ENCODE measurements around the gene NR6A1.
"Not testable (repeated sequence)": the region's sequence is repeated elsewhere in the genome, so short reads cannot be mapped to it uniquely, and the experiment has no call there.

The NR6A1 gene

GRCh38 chr9:124759327-124759726, 11.8 kb downstream of the NR6A1 start:
- DNase-seq (ENCODE audit: low spot score): no peak

DNA sequence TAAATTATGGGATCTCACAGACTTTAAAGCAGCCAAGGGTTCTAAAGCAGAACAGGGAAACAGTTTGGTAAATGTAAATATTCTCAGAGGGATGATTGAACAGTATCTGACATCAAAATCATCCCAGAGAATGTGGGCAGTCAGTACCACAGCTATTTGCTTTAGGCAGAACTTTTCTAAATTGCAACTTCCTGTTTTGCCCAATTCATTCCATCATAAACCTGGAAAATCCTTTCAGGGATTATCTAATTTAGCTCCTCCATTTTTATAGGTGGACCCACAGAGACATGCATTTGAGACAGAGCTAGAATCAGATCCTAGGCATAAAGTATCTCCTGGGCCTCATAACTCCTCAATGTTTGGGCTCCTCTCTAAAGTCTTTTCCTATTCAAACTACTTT, 12.4 kb downstream of the NR6A1 start:
- no peak for DNase-seq (ENCODE audit: low spot score)

DNA sequence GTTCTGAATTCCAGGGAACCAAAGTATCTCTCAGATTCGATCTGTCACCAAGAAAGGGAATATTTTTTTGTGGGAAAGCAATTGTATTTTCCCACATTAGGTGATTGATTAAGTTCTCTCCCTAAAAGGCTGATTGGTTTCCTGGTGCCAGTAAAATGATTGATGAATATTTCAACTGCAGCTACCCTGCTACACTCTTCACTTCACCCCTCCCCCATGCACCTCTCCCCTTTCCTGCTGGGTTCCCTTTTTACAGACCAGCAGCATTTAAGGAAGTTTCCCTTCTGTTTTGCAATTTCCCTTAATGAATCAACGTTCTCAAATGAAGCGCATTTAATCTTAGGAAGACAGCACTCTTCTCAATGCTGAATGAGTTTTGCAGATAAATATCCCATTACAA, 13.1 kb downstream of the NR6A1 start:
- no peak for DNase-seq (ENCODE audit: low spot score)

- DNase-seq (ENCODE audit: low spot score): no peak
These were observed 13.5 kb downstream of the NR6A1 start for GRCh38 chr9:124757616-124758015.

DNA sequence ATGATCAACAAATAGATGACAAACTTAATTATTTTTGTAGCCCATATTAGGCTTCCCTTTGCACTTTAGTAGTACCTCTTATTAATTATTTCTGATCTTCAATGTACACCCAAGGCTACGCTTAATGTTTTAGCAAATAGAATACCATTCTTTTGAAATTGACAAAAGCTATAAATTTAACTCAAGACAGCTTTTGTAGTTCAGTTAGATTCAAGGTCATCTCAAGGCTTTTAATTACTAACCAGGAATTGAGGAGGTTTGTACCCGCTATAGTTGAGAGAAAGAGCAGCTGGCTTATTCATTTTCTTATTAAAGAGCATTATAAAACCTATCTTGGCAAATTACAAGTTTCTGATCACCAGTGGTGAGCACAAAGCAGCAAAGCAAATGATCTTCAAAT, 15.1 kb downstream of the NR6A1 start:
- DNase-seq (ENCODE audit: low spot score): no peak

- no peak for DNase-seq (ENCODE audit: low spot score)
These were observed 16.1 kb downstream of the NR6A1 start for GRCh38 chr9:124755061-124755460.

GRCh38 chr9:124754289-124754688, 16.8 kb downstream of the NR6A1 start:
- DNase-seq (ENCODE audit: low spot score): no peak

DNA sequence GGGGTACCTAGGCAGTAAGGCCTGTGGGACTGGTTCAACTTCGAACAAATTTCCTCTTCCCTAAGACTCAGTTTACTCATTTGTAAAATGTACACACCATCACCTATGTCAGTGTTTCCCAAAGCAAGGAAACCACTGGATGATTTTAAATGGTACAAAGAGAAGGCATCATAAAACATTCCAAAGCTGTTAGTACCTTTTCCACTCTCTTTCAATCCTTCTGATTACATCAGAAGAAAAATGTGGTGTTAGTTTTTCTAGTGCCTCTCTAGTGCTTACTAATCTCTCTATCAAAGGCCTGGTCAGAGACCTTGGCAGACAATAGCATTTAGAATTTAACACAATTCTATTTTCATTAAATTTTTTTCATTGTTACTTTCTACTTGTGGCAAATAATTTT, 18.1 kb downstream of the NR6A1 start:
- peak; percentile 64 for DNase-seq (ENCODE audit: low spot score)

- no peak for DNase-seq (ENCODE audit: low spot score)
These were observed 21.3 kb downstream of the NR6A1 start for GRCh38 chr9:124749781-124750180.

DNA sequence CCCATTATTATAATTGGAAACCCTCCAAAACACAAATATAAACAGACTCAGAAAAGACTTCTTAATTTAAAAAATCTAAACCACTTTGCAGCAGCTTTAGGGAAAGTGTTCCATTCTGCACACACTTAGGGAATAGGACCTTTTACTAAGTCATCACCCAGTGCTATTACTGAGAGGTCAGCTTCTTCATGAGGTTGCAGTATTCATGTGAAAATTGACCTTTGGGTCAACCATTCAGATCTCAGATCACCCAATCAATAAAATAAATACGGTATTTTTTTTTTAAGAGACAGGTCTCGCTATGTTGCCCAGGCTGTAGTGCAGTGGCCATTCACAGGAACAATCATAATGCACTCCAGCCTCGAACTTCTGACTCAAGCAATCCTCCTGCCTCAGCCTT, 21.8 kb downstream of the NR6A1 start:
- no peak for DNase-seq (ENCODE audit: low spot score)

- DNase-seq (ENCODE audit: low spot score): peak; percentile 43
These were observed 24.0 kb downstream of the NR6A1 start for GRCh38 chr9:124747065-124747464.

DNA sequence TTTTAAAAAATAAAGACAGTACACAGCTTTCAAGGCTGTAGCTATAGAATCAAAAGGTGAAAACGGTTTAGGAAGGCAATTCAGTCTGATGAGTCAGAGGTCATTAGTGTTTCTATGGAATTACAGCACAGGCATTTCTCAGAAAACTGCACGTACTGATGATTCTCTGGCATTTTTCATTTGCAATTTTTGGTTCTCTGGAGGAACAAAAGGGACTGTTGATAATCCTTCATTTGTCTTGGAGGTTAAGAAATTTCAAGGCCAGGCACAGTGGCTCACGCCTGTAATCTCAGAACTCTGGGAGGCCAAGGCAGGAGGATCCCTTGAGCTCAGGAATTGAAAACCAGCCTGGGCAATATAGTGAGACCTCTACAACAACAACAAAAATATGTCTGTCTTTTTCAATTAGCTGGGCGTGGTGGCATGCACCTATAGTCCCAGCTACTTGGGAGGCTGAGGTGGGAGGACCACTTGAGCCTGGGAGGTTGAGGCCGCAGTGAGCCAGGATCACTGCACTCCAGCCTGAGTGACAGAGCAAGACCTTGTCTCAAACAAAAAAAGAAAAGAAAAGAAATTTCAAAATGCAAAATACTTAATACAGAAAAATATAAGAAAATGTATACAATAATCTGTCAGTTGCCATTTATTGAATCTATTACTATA, 27.3 kb downstream of the NR6A1 start:
- DNase-seq (ENCODE audit: low spot score): peak; percentile 46

GRCh38 chr9:124742940-124743339, 28.2 kb downstream of the NR6A1 start:
- no peak for DNase-seq (ENCODE audit: low spot score)

GRCh38 chr9:124741662-124742061, 29.4 kb downstream of the NR6A1 start:
- DNase-seq (ENCODE audit: low spot score): no peak

DNA sequence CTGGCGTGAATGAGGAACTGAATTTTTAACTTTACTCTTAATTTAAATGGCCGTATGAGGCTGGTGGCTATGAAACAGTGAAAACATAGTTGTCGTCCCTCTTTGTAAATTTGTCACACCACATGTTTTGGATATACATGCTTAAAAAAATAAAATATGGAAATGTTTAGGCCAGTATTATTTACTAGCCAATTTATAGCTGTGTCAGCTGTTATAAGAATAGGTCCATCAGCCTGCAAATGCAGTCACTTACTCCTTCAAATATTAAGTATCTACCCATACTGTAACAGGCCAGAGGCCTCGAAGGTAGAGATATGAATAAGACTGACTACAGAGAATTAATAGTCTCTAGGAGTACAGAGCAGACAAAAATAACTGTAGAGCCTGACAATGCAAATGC, 30.0 kb downstream of the NR6A1 start:
- DNase-seq (ENCODE audit: low spot score): no peak

DNA sequence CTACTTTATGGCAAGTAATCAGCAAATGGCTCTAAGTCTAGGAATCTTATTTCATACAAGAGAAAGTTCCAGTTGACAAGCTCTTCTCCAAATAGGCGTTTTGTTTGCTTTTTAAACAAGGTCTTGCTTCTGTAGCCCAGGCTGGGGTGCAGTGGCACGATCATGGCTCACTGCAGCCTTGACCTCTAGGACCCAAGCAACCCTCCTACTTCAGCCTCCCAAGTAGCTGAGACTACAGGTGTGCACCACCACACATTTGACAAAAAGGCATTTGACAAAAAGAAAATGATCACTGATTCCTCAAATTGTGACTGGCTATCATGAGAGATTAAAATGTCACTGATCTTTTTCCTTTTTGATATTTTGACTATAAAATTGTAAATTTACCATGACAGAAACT, 31.8 kb downstream of the NR6A1 start:
- no peak for DNase-seq (ENCODE audit: low spot score)

GRCh38 chr9:124738075-124738474, 33.0 kb downstream of the NR6A1 start:
- not testable (repeated sequence) for DNase-seq (ENCODE audit: low spot score)

DNA sequence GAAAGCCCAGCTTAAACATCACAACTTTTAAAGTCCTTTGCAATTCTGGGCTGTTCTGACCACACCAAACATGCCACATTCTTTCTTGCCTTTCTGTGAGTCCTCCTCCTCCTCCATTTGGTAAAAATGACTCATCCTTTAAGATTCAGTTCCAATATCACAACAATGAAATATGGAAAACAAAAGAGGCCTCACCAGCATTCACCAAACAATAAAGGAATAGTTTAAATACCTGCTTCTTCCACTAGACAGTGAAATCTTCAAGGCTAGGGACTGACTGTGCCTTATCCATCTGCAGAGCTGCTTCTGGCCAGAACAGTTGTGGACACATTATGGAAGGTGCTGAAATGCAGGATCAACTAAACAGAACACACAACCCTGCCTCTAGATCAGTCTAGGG, 36.0 kb downstream of the NR6A1 start:
- DNase-seq (ENCODE audit: low spot score): peak; percentile 56

DNA sequence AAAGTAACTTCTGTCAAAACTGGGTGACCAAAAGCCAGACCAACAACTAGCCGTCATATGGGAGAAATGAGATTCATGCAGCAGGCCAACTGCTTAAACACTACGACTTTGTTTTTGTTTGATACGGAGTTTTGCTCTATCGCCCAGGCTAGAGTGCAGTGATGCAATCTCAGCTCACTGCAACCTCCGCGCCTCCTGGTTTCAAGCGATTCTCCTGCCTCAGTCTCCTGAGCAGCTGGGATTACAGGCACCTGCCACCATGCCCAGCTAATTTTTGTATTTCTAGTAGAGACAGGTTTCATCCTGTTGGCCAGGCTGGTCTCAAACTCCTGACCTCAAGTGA, 36.4 kb downstream of the NR6A1 start:
- peak; percentile 18 for DNase-seq (ENCODE audit: low spot score)

DNA sequence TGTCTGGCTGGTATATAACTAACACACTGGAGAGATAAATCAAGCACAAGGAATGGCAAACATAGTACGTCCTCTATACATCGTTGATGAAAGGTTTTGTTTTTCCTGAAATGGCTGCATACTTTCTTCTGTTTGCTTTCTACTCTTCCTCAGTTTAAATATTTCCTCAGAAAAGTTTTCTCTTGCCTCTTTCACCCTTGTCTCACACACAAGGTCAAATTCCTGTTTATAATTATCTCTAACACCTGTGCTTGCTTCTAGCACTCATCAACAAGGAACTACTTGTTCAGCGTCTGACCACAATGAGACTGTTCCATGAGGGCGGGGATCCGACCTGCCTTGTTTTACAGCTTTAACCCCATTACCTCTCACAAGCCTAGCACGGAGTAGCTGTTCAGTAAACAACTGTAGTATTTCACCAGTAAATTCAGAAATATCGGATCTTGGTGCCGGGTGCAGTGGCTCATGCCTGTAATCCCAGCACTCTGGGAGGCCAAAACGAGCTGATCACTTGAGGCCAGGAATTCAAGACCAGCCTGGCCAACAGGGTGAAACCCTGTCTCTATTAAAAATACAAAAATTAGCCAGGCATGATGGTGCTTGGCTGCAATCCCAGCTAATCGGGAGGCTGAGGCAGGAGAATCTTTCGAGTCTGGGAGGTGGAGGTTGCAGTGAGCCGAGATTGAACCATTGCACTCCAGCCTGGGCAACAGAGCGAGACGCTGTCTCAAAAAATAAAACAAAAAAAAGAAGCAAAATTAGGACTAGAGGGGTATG, 37.0 kb downstream of the NR6A1 start:
- DNase-seq (ENCODE audit: low spot score): peak; percentile 67

GRCh38 chr9:124730772-124731171, 40.3 kb downstream of the NR6A1 start:
- DNase-seq (ENCODE audit: low spot score): no peak

- no peak for DNase-seq (ENCODE audit: low spot score)
These were observed 44.2 kb downstream of the NR6A1 start for GRCh38 chr9:124726886-124727285.

DNA sequence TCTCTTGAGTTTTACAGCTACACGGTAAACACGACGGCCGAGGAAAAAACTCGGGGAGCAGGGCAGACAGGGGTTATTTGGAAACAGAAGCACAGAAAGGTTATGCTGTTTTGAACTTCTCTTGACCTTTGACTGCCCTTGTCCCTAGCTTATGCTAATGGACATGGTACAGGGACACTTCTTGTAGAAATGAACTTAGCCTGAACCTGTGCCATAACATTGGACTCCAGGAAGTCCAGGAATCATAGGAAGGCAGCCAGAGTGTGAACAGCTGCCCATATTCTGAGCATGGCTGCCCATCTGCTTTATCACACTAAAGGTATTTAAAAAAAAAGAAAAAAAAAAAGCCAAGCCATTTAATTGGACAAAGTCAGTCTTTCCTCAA, 46.1 kb downstream of the NR6A1 start:
- peak; percentile 21 for DNase-seq (ENCODE audit: low spot score)

Data from kidney tubule cell (primary cell).